Astrocyte of the cerebellum (primary cell): ENCODE measurements around the gene VWA3B.

Experiments used
- DNase-seq: peaks from one replicate; pipeline ENCODE4 v3.0.0-alpha.2; 2011; ENCODE audit warnings: low read depth
- H3K4me3 ChIP-seq: 2 replicates; pipeline ENCODE4 v1.5.1; 2011; ENCODE audit warnings: mild to moderate bottlenecking, low read depth, low read length, moderate library complexity
- in situ Hi-C: cut with HindIII; loops from 2 replicates; pipeline ENCODE4 v1.10.0; 2017; ENCODE audit warnings: low sequenced_read_pairs
- TF ChIP-seq, protein P1 (sequence below): IDR thresholded peaks from 2 replicates; pipeline ENCODE4 v1.5.1; 2012; ENCODE audit warnings: low read length, low read depth, moderate library complexity, mild to moderate bottlenecking; ENCODE audit errors: missing control alignments

VWA3B gene

DNA sequence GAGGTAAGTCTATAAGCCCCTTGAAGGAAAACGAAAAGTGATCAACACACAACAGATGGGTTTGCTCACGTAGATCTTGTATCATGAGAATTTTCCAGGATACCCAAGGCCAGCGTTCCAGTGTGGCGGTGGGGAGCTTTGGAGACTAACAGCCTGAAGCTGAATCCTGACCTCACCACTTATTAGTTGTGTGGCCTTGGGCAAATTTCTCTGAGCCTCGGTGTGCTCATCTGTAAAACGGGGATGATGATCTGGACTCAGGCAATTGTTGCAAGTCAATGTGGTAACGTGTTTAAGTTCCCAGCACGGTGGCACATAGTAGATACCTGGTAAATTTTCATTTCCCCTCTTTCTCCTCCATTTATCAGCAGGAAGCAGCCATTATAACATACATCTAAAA is 68.3 kb downstream of the VWA3B start:
- no peak for DNase-seq
- TF ChIP-seq, protein P1, sequence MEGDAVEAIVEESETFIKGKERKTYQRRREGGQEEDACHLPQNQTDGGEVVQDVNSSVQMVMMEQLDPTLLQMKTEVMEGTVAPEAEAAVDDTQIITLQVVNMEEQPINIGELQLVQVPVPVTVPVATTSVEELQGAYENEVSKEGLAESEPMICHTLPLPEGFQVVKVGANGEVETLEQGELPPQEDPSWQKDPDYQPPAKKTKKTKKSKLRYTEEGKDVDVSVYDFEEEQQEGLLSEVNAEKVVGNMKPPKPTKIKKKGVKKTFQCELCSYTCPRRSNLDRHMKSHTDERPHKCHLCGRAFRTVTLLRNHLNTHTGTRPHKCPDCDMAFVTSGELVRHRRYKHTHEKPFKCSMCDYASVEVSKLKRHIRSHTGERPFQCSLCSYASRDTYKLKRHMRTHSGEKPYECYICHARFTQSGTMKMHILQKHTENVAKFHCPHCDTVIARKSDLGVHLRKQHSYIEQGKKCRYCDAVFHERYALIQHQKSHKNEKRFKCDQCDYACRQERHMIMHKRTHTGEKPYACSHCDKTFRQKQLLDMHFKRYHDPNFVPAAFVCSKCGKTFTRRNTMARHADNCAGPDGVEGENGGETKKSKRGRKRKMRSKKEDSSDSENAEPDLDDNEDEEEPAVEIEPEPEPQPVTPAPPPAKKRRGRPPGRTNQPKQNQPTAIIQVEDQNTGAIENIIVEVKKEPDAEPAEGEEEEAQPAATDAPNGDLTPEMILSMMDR: no peak

DNA sequence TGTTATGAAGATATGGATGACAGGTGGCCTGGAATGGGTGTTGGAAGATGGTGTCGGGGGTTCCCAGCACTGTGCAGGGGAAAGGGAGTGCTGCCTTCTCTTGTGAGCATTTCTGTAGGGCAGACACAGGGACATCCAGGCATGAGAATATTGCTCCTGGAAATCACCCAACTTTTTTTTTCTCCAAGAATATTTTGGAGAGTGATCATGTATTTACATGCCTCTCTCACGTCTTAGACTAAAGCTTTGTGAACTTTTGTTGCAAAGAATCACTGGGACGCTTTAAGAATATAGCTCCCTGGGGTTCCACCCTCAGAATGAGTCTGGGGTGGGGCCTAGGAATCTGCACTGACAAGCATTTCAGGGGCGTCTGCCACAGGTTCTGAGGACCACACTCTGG is 68.7 kb downstream of the VWA3B start:
- no peak for DNase-seq
- TF ChIP-seq, protein P1: no peak

More for the DNA sequence above, 68.3 kb downstream of the VWA3B start:
- in situ Hi-C loops: no loop called here
- no peak overlapping the region for H3K4me3 ChIP-seq

DNA sequence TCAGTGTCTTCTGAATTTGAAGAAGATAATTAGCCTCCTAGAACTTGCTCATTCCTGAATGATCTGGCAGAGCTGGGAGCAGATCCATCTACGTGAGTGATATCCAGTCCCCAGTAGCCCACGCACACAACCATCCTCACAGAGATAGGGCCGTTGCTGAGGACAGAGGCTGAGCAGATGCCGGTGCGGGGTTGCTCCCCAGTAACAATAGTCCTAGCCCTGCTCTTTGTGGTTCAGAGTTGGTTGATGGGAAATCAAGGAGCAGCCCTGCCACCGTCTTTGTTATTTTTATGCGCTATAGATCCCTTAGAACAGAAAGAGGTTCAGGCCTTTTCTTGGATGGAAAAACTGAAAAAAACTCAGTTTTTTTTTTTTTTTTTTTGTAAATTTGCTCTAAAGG is 69.3 kb downstream of the VWA3B start:
- in situ Hi-C loops: no loop called here
- TF ChIP-seq, protein P1: no peak
- H3K4me3 ChIP-seq: no peak overlapping the region
- no peak for DNase-seq

More for the DNA sequence above, 68.7 kb downstream of the VWA3B start:
- H3K4me3 ChIP-seq: no peak overlapping the region
- in situ Hi-C loops: no loop called here

DNA sequence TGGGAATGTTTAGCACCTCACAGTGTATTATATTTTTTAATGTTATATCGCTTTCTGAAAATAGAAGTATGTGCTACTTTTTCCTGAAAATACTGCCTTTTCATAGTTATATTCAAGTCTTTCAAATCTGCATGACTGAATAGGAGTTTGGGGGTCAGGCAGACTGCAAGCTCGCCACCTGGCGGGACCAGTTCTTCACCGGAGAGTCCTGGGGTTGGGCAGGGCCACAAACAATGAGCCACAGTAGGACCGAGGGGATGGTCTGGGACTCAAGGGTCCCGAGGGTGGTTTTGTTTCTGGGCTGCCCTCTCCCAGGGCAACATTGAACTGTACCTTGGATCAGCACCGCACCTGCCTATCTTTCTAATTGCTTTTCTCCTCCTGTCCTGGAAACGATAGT is 70.6 kb downstream of the VWA3B start:
- no peak overlapping the region for H3K4me3 ChIP-seq
- DNase-seq: no peak
- TF ChIP-seq, protein P1: no peak
- in situ Hi-C loops: no loop called here

DNA sequence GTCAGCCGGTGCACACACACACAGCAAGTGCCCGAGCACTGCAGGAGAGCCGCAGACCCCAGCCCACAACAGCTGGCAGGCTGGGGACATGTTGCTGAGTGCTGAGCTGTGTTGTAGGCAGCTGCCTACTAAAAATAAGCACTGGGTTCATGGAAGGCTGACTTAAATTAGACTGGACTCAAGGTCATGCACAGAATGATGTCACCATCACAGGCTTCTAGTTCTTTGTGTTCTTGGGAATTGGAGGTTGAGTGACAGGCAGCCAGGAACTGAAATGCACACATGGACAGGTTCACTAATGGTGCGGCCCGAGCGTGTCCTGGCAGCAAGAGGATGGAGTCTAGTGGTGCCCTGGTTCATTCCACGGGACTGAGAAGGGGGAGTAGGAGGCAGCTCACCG is 71.3 kb downstream of the VWA3B start:
- TF ChIP-seq, protein P1: no peak

DNA sequence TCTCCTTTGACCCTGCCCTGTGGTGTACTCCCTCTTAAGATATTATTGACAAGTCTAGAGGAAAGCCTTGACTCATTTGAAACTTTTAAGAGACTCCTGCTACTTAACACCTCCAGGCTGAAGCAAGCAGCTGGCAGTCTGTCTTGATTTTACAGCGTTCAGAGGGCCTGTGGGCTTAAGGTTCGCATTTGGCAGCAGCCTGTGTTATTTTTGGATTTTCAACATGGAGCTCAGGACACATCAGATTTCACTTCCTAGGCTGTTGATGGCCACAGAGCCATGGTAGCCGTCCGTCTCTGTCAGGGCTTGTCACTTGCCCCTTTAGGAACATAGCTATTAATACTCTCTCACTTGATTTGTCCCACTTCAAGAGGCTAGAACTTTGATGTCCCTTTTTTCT is 73.6 kb downstream of the VWA3B start:
- no peak for DNase-seq
- TF ChIP-seq, protein P1: no peak
- H3K4me3 ChIP-seq: no peak overlapping the region
- in situ Hi-C loops: no loop called here

More for the DNA sequence above, 71.3 kb downstream of the VWA3B start:
- DNase-seq: no peak
- no peak overlapping the region for H3K4me3 ChIP-seq
- in situ Hi-C loops: no loop called here

DNA sequence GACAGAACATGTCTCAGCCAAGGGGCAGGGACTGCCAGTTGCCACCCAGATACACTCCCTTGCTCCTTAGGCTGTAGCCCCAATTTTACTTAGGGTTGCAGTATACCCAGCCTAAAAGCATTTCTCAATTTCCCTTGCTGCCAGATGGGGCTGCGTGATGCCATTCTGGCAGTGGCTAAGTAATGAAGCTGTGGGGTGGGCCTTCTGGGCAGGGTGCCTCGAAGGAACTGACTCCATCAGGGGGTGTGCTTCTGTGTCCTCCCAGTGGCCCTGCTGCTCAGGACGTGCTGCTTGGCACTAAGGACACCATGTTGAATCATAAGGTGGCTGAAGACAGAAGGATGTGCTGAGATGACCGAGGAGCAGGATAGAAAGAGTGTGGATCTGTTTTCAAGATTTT is 74.2 kb downstream of the VWA3B start:
- no peak overlapping the region for H3K4me3 ChIP-seq
- TF ChIP-seq, protein P1: no peak
- no peak for DNase-seq
- in situ Hi-C loops: no loop called here
